ENCODE results near the gene CLINT1.

CLINT1 gene

GRCh38 chr5:157770665-157771064 is 88.3 kb downstream of the CLINT1 start:
- FAIRE-seq (no peak), DNase-seq (ENCODE audit: insufficient read length, low spot score) (no peak)
- TF ChIP-seq CTCF (IDR thresholded peaks at IDR 0.05; ENCODE audit: insufficient read depth, missing control alignments), result no peak

GRCh38 chr5:157767689-157768088 is 91.3 kb downstream of the CLINT1 start:
- DNase-seq (ENCODE audit: insufficient read length, low spot score), result no peak
- no peak for TF ChIP-seq CTCF (IDR thresholded peaks at IDR 0.05; ENCODE audit: insufficient read depth, missing control alignments)
- FAIRE-seq, result no peak

- DNase-seq (ENCODE audit: insufficient read length, low spot score) (no peak), FAIRE-seq (no peak)
Measured at GRCh38 chr5:157766902-157767301, 92.0 kb downstream of the CLINT1 start.

GRCh38 chr5:157766442-157766841 is 92.5 kb downstream of the CLINT1 start:
- FAIRE-seq, result no peak
- DNase-seq (ENCODE audit: insufficient read length, low spot score), result no peak
- TF ChIP-seq CTCF (IDR thresholded peaks at IDR 0.05; ENCODE audit: insufficient read depth, missing control alignments), result no peak

More at GRCh38 chr5:157766902-157767301, 92.0 kb downstream of the CLINT1 start:
- TF ChIP-seq CTCF (IDR thresholded peaks at IDR 0.05; ENCODE audit: insufficient read depth, missing control alignments), result no peak

- TF ChIP-seq CTCF (IDR thresholded peaks at IDR 0.05; ENCODE audit: insufficient read depth, missing control alignments), result no peak
- DNase-seq (ENCODE audit: insufficient read length, low spot score) (no peak), FAIRE-seq (no peak)
Measured at GRCh38 chr5:157764531-157764930, 94.4 kb downstream of the CLINT1 start.

GRCh38 chr5:157761690-157762621 is 97.0 kb downstream of the CLINT1 start:
- DNase-seq (ENCODE audit: insufficient read length, low spot score) (peak; percentile 42), FAIRE-seq (peak; percentile 85)
- peak; percentile 74 for TF ChIP-seq CTCF (IDR thresholded peaks at IDR 0.05; ENCODE audit: insufficient read depth, missing control alignments)

GRCh38 chr5:157758706-157759105 is 100.2 kb downstream of the CLINT1 start:
- no peak for FAIRE-seq
- TF ChIP-seq CTCF (IDR thresholded peaks at IDR 0.05; ENCODE audit: insufficient read depth, missing control alignments), result no peak

More at GRCh38 chr5:157758706-157759105, 100.2 kb downstream of the CLINT1 start:
- no peak for DNase-seq (ENCODE audit: insufficient read length, low spot score)
